T-helper 17 cell (primary cell): ENCODE results near the gene PEAK3. TPM values are rescaled to one million over a fixed set of nuclear protein-coding genes. Genes with fewer than 3 reads are reported as not detected.

Source experiments
- ATAC-seq: fragments of 150-1000 bp; cut with Tn5 transposase; 2 replicates; pipeline ENCODE4 v1.10.0; 2021; ENCODE audit warnings: mild to moderate bottlenecking, moderate library complexity
- DNase-seq, 3 donors: peaks; one replicate each; pipeline versions ENCODE4 v3.0.0 to v3.0.0-alpha.2; 2020 to 2021
- H3K9me3 ChIP-seq: one replicate; pipeline ENCODE4 v1.7.0; 2013; ENCODE audit warnings: low read length, mild to moderate bottlenecking; ENCODE audit not compliant: control insufficient read depth, poor library complexity, severe bottlenecking
- H3K27ac Mint-ChIP-seq: one replicate; pipeline ENCODE4 v1.8.0; 2022; ENCODE audit warnings: mild to moderate bottlenecking, moderate library complexity, mixed read lengths
- H3K27me3 Mint-ChIP-seq: one replicate; pipeline ENCODE4 v1.8.0; 2022; ENCODE audit warnings: mixed read lengths
- H3K36me3 Mint-ChIP-seq: one replicate; pipeline ENCODE4 v1.8.0; 2022; ENCODE audit warnings: low read depth, mixed read lengths
- H3K4me1 Mint-ChIP-seq: one replicate; pipeline ENCODE4 v1.8.0; 2022; ENCODE audit warnings: mild to moderate bottlenecking, mixed read lengths
- H3K4me3 Mint-ChIP-seq: one replicate; pipeline ENCODE4 v1.8.0; 2022; ENCODE audit warnings: mild to moderate bottlenecking, moderate library complexity, mixed read lengths
- total RNA-seq, 4 donors: library from RNA in 2 of 4; stranded (reverse) in 2 of 4; gene quantifications; one replicate each; pipeline ENCODE4 v1.2.3 and lab custom pipeline; 2022 to 2026

PEAK3 gene
- total RNA-seq, 2 donors from 2014 or later = not detected

DNA sequence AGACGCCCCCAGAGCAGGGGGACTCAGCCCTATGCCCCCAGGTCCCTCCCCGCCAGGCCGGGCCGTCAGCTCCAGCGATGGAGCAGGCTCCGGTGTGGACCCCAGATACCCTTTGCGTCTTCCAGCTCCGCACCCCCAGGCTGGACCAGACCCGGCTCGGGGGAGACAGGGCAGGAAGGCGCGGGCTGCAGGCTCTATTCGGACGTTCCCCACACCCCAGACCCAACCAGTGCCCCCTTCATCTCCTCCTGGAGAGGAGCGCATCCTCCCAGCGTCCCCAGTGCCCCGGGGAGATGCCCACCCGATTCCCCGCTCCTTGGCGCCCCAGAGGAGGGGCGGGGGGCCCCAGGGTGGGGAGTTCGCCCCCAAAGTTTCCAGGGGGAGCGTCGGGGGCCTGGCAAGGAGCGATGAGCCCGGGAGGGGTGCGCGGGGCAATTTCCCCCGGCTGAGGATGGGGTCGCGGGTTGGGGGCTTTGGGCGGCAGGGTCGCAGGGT lies 25.6 kb upstream of the PEAK3 start:
- Mint-ChIP-seq H3K27ac (no peak overlapping the region), H3K4me3 (peak overlapping the region; percentile 25), H3K4me1 (peaks cover 12% of the 10 kb centered on the region), H3K36me3 (peaks cover 4% of the 10 kb centered on the region), H3K27me3 (peaks cover 66% of the 10 kb centered on the region)
- H3K9me3 ChIP-seq = no peaks in the 10 kb centered on the region
- no peak for ATAC-seq
- DNase-seq = no peak

DNA sequence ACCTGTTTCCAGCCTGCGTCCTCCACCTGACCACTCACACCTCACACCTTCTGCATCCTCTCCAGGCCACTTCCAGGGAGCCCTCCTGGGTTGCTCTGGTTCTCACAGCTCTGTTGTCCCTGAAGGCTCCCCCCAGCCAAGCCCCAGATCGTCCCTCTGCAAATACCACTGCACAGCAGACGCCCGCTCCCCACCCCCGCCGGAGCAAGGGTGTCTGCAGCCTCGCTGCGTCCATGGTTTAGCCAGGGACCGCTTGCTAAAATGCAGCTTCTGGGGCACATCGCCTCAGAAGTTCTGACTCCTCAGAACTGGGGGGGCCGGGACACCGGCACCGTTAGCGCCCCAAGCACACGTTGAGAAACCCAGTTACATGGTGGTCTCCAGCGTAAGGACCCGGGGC lies 25.0 kb upstream of the PEAK3 start:
- ATAC-seq = no peak
- H3K27me3 Mint-ChIP-seq = peaks cover 66% of the 10 kb centered on the region

DNA sequence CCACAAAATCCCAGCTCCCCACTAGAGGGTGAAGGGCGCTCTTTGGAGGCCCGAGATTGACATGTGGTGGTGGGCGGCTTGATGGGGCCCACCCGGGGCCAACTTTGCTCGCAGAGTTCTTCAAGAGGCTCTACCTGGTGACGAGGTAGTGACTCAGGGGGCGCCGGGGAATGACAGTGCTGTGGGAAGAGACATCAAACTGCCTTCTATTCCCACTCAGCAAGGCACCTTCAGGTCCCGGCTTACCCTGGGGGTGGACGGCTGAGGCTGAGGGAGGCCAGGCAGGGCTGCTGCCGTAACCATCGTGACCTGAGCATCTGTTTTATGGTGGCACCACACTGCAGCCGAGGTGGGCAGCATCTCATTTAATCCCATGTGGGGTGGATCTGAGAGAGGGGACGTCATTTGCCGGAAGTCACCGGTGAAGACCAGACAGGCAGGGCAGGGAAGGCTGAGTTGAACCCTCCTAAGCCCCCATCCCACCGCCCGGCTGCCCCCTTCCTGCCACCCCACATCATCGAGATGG lies 24.4 kb upstream of the PEAK3 start:
- DNase-seq (no peak), ATAC-seq (no peak)
- H3K27ac Mint-ChIP-seq = peak overlapping the region; percentile 59
- H3K9me3 ChIP-seq = no peaks in the 10 kb centered on the region
- peaks cover 13% of the 10 kb centered on the region for H3K4me1 Mint-ChIP-seq
- H3K27me3 Mint-ChIP-seq = peaks cover 66% of the 10 kb centered on the region
- H3K4me3 Mint-ChIP-seq = peak overlapping the region; percentile 53
- H3K36me3 Mint-ChIP-seq = peaks cover 4% of the 10 kb centered on the region

More for the DNA sequence above, 25.0 kb upstream of the PEAK3 start:
- DNase-seq = no peak
- Mint-ChIP-seq H3K27ac (peak overlapping the region; percentile 59), H3K4me1 (peaks cover 12% of the 10 kb centered on the region), H3K4me3 (peak overlapping the region; percentile 53), H3K36me3 (peaks cover 4% of the 10 kb centered on the region)
- no peaks in the 10 kb centered on the region for H3K9me3 ChIP-seq

DNA sequence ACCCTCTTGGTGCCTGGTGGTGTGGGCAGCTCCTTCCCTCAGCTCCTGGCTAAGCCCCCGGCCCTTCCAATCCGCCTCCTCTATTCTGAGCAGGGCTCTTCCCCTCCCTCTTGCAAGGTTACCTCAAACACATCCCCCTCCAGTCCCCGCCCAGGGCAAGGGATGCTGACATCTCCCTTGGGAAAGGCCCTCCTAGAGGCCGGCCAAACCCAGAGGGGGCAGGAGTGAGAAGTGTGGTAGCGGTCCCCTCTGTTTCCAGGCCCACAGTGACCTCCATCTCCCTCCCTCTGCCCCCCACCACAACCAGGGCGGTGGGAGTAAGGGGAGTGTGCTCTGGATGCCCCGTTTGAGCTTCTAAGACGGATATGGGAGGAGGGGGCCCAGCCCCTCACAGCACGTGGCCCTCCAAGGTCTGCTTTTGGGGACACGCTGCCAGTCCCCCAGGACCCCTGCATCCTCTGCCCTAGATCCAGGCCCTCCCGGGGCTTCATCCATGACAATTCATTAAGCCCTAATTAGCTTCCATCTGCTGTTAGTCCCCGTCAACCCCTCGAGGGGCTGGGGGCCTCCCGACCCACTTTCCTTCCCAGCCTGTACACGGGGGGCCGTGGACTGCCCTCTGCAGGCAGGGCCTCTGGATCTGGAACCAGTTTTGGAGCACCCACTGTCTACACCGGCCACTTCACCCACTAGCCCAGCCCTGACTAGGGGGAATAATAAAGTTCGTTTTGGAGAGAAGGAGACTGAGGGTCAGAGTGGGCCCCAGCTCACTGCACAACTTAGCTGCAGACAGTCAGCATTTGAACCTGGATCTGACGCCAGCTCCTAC lies 23.7 kb upstream of the PEAK3 start:
- H3K9me3 ChIP-seq = no peaks in the 10 kb centered on the region
- Mint-ChIP-seq H3K4me3 (no peak overlapping the region), H3K36me3 (peaks cover 4% of the 10 kb centered on the region), H3K4me1 (peaks cover 15% of the 10 kb centered on the region), H3K27ac (peak overlapping the region; percentile 59), H3K27me3 (peaks cover 63% of the 10 kb centered on the region)
- DNase-seq (no peak), ATAC-seq (no peak)

DNA sequence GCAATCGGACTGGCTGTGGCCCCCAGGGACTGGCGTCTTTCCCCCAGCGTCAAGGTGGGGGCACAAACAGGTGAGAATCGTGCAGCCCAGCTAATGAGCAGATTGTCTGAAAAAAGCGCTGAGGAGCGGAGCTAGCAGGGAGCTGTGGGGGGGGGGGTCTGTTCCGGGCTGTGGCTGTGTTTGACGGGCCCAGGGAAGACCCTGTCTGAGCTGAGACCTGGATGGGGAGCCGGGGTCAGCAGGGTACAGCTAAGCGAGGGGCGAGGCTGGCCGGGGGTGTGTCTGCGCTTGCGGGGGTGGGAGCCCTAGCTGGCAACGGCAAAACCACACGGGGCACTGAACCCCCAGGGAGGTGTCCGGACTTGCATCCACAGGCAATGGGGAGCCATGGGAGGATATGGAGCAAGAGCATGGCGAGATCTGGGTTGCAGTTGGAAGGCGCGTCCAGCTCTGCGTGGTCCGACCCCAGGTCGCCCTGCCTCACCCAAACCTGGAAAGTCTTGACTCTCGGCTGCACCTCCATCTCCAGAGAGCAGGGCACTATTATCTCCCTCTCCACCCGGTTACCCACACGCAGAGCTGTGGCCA lies 21.3 kb upstream of the PEAK3 start:
- DNase-seq (no peak), ATAC-seq (no peak)
- H3K9me3 ChIP-seq = no peaks in the 10 kb centered on the region
- peaks cover 4% of the 10 kb centered on the region for H3K36me3 Mint-ChIP-seq
- H3K27ac Mint-ChIP-seq = peak overlapping the region; percentile 19
- peaks cover 40% of the 10 kb centered on the region for H3K27me3 Mint-ChIP-seq
- peaks cover 12% of the 10 kb centered on the region for H3K4me1 Mint-ChIP-seq
- H3K4me3 Mint-ChIP-seq = peak overlapping the region; percentile 57

DNA sequence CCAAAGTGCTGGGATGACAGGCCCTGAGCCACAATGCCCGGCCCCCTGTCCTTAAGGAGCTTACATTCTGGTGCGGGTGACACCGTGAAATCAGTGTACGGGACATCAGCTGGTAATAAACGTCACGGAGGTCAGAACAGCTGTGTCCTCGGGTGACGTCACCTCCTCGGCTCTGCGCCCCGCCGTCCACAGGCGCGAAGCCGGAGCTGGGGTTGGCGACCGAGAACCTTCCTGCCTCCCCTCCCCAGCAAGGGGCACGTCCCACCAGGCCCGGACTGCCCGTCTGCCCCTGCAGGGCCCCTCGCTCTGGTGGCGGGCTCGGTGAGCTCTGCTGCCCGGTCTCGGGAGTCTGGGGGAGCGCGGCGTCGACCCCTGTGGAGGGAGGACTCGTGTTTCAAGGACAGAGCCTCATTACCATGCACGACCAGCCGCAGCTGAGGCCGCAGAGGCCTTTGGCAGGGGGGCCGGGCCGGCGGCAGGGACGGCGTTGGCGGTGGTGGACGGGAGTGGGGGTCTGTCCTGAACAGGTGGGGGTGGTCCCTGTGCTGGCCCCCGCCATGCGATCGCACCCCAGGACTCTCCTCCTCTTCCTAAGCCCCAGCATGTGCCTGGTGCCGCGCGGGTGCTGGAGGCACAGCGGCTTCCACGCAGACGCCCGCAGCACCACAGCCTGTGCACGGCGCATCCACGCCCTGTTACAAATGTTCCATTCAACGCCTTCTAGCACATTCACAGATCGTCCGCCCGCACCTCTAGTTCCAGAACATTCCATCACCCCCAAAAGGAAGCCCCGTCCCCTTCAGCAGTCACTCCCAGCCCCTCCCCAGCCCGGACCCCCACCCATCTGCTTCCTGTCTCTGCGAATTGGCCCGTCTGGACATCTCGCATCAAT lies 20.6 kb upstream of the PEAK3 start:
- H3K9me3 ChIP-seq = no peaks in the 10 kb centered on the region
- DNase-seq = no peak
- Mint-ChIP-seq H3K4me3 (peak overlapping the region; percentile 57), H3K4me1 (peaks cover 12% of the 10 kb centered on the region), H3K27me3 (peaks cover 39% of the 10 kb centered on the region), H3K27ac (peak overlapping the region; percentile 19), H3K36me3 (peaks cover 4% of the 10 kb centered on the region)
- ATAC-seq = peak; percentile 50

DNA sequence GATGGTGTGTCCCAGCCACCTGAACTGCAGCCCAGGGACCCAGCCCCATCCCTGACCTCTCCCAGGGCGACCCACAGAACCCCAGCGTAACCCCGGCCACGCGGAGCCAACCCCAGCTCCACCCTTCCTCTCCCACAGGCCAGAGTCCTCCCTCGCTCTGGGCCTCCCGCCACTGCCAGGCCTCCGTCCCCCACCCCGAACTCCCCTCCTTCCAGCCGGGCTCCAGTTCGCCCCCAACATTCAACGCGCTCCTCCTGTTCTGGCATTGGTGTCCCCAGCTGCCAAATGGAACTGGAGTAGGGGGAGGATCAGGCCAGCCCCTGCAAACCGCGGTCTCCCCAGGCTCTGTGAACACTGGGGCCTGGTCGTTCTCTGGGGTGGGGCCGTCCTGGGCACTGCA lies 18.6 kb upstream of the PEAK3 start:
- no peak overlapping the region for H3K27ac Mint-ChIP-seq

DNA sequence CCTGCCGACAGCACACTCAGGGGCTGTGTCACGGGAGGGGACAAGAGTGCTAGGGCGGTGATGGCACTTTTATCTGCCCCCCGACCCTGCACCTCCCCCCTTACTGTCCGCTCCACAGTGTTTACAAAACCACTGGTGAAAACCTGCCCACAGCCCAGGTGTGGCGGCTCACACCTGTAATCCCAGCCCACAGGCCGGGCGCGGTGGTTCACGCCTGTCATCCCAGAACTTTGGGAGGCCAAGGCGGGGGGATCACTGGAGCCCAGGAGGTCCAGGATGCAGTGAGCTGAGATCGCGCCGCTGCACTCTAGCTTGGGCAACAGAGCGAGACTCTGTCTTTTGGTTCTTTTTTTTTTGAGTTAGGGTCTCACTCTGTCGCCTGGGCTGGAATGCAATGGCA lies 14.2 kb upstream of the PEAK3 start:
- H3K9me3 ChIP-seq = no peaks in the 10 kb centered on the region
- Mint-ChIP-seq H3K36me3 (no peaks in the 10 kb centered on the region), H3K4me1 (peaks cover 8% of the 10 kb centered on the region), H3K27me3 (no peaks in the 10 kb centered on the region), H3K4me3 (no peak overlapping the region), H3K27ac (no peak overlapping the region)
- DNase-seq (no peak), ATAC-seq (no peak)

More for the DNA sequence above, 18.6 kb upstream of the PEAK3 start:
- H3K9me3 ChIP-seq = no peaks in the 10 kb centered on the region
- H3K4me1 Mint-ChIP-seq = peaks cover 9% of the 10 kb centered on the region
- no peak overlapping the region for H3K4me3 Mint-ChIP-seq
- ATAC-seq = no peak
- peaks cover 2% of the 10 kb centered on the region for H3K36me3 Mint-ChIP-seq
- DNase-seq = no peak
- peaks cover 22% of the 10 kb centered on the region for H3K27me3 Mint-ChIP-seq

DNA sequence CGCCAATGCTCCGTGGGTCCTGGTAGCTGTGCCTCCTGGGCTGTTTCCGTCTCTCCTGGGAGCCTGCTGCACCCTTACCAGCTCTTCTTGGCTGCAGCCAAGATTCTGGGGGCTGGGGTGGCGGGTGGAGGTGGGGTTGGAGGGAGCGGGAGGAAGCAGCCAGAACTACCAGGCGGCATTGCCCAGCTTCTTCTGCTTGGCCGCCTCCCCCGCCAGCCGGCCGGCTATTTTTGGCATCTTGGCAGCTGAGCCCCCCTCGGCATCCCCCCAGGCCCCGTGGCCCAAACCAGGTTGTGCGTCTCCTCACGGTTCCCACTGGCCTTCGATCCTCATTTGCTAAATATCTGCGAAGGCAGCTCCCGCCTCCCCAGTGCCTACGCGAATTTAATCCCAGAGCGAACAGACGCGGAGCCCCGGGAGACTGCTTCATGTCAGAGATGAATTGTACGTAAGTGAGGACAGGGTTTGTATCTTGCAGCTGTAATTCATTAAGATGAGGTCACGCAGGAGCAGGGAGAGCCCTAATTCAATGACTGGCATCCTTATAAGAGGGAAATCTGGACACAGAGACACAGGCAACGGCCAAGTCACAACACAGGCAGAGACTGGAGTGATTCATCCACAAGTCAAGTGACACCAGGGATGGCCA lies 12.8 kb upstream of the PEAK3 start:
- no peaks in the 10 kb centered on the region for H3K27me3 Mint-ChIP-seq
- H3K36me3 Mint-ChIP-seq = peaks cover 2% of the 10 kb centered on the region
- no peak overlapping the region for H3K4me3 Mint-ChIP-seq
- no peak for DNase-seq
- no peak overlapping the region for H3K27ac Mint-ChIP-seq
- no peak for ATAC-seq
- no peaks in the 10 kb centered on the region for H3K9me3 ChIP-seq
- H3K4me1 Mint-ChIP-seq = peaks cover 10% of the 10 kb centered on the region

DNA sequence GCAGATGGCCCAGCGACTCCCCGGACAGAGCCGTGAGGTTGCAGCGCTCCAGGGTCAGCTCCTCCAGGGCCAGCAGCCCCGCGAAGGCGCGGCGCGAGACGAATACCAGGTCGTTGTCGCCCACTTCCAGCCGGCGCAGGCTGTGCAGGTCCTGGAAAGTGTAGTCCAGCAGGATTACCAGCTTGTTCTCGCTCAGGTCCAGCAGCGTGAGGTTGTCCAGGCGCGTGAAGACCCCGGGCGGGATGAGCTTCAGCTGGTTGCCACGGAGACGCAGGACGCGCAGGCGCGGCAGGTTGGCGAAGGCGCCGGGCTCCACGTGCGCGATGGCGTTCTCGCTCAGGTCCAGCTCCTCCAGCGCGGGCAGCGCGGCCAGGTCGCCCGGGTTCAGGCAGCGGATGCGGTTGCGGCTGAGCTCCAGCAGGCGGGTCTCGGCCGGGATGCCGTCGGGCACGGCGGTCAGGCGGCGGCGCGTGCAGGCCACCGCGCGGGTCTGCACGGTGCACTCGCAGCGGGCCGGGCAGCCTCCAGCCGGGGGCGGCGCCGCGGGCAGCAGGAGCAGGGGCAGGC lies 9.3 kb upstream of the PEAK3 start:
- Mint-ChIP-seq H3K4me1 (peaks cover 26% of the 10 kb centered on the region), H3K36me3 (peaks cover 2% of the 10 kb centered on the region), H3K27me3 (no peaks in the 10 kb centered on the region), H3K27ac (no peak overlapping the region), H3K4me3 (peak overlapping the region; percentile 93)
- DNase-seq (no peak), ATAC-seq (no peak)
- no peaks in the 10 kb centered on the region for H3K9me3 ChIP-seq

DNA sequence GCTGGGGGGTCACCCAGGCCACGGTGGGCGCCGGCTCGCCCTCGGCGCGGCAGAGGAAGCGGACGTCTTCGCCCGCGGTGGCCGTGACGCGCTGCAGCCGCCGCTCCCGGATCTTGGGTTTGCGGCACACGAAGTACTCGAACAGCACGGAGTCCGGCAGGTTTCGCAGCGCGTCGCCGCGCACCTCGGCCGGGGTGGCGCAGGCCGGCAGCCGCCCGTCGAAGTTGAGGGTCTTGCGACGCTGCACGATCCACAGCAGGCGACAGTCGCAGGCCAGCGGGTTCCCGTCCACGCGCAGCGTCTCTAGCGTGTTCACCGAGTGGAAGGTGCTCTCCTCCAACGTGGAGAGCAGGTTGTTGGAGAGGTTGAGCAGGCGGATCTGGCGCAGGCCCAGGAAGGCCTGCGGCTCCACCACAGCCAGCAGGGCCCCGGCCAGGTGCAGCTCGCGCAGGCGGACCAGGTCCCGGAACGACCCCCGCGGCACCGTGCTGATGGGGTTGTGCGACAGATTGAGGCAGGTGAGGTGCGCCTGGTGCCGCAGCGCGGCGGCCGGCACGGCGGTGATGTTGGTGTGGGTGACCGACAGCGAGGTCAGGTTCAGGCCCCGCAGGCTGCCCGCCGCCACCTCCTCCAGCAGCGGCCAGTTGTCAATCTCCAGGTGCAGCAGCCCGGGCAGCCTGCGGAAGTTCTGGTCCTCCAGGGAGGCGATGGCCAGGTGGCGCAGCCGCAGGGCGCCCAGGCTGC lies 8.6 kb upstream of the PEAK3 start:
- no peaks in the 10 kb centered on the region for H3K27me3 Mint-ChIP-seq
- peaks cover 2% of the 10 kb centered on the region for H3K36me3 Mint-ChIP-seq
- ATAC-seq = peak; percentile 29
- H3K4me1 Mint-ChIP-seq = peaks cover 26% of the 10 kb centered on the region
- peak overlapping the region; percentile 93 for H3K4me3 Mint-ChIP-seq
- H3K9me3 ChIP-seq = no peaks in the 10 kb centered on the region
- peak overlapping the region; percentile 82 for H3K27ac Mint-ChIP-seq
- no peak for DNase-seq
